Mesendoderm (in vitro differentiated cells): Measurements from ENCODE around the gene RNF112.

ENCODE experiments used
- DNase-seq: peaks from one replicate; pipeline ENCODE4 v3.0.0; 2013
- H2AK5ac ChIP-seq: 2 replicates; pipeline ENCODE4 v1.6.1; 2013; ENCODE audit warnings: low read length, inconsistent platforms
- H2BK120ac ChIP-seq: 2 replicates; pipeline ENCODE4 v1.6.1; 2013; ENCODE audit warnings: low read depth, mild to moderate bottlenecking, low read length, moderate library complexity, mixed read lengths
- H2BK15ac ChIP-seq: replicated peaks from 2 replicates; pipeline ENCODE4 v1.6.1; 2013; ENCODE audit warnings: low read depth, mild to moderate bottlenecking, moderate library complexity
- H2BK5ac ChIP-seq: 2 replicates; pipeline ENCODE4 v1.6.1; 2013; ENCODE audit warnings: low read length, inconsistent platforms
- H3K18ac ChIP-seq: 2 replicates; pipeline ENCODE4 v1.6.1; 2013; ENCODE audit warnings: mild to moderate bottlenecking, low read length, mixed read lengths
- H3K23ac ChIP-seq: one replicate; pipeline ENCODE4 v1.6.1; 2013; ENCODE audit warnings: low read length
- H3K27ac ChIP-seq: 2 replicates; pipeline ENCODE4 v1.5.1; 2013; ENCODE audit warnings: low read depth, mild to moderate bottlenecking, inconsistent platforms, low read length, moderate library complexity
- H3K27me3 ChIP-seq: 2 replicates; pipeline ENCODE4 v1.6.1; 2013; ENCODE audit warnings: low read length, control low read depth, mild to moderate bottlenecking, inconsistent platforms; ENCODE audit not compliant: insufficient read depth, poor library complexity
- H3K36me3 ChIP-seq: 2 replicates; pipeline ENCODE4 v1.6.1; 2013; ENCODE audit warnings: low read length, inconsistent platforms; ENCODE audit not compliant: control insufficient read depth, insufficient read depth
- H3K4ac ChIP-seq: one replicate; pipeline ENCODE4 v1.6.1; 2013; ENCODE audit warnings: low read depth, mild to moderate bottlenecking, low read length, moderate library complexity
- H3K4me1 ChIP-seq: 2 replicates; pipeline ENCODE4 v1.6.1; 2013; ENCODE audit warnings: low read depth, low read length, inconsistent platforms; ENCODE audit not compliant: control insufficient read depth
- H3K4me2 ChIP-seq: 2 replicates; pipeline ENCODE4 v1.6.1; 2013; ENCODE audit warnings: low read length
- H3K4me3 ChIP-seq: 2 replicates; pipeline ENCODE4 v1.5.1; 2013; ENCODE audit warnings: mild to moderate bottlenecking, low read length
- H3K56ac ChIP-seq: one replicate; pipeline ENCODE4 v1.6.1; 2013; ENCODE audit warnings: low read length
- H3K79me1 ChIP-seq: 2 replicates; pipeline ENCODE4 v1.6.1; 2013; ENCODE audit warnings: low read length, inconsistent platforms
- H3K79me2 ChIP-seq: 2 replicates; pipeline ENCODE4 v1.6.1; 2013; ENCODE audit warnings: mild to moderate bottlenecking, low read length; ENCODE audit not compliant: control insufficient read depth, insufficient read depth
- H3K9ac ChIP-seq: 2 replicates; pipeline ENCODE4 v1.6.1; 2013; ENCODE audit warnings: low read length, inconsistent platforms
- H4K5ac ChIP-seq: one replicate; pipeline ENCODE4 v1.6.1; 2013; ENCODE audit warnings: low read length
- H4K8ac ChIP-seq: one replicate; pipeline ENCODE4 v1.6.1; 2013; ENCODE audit warnings: low read depth, mild to moderate bottlenecking, control low read depth, low read length, moderate library complexity
- whole genome bisulfite sequencing: extraction: QIAGEN DNeasy Blood & Tissue Kit; methylation state at CpG from one replicate; pipeline ENCODE4 v1.1.7; 2013; ENCODE audit warnings: low lambda C conversion rate, missing lambda C conversion rate; ENCODE audit not compliant: insufficient coverage; ENCODE audit errors: extremely low coverage; 5-methylcytosine and 5-hydroxymethylcytosine counted together

Gene RNF112

GRCh38 chr17:19390951-19391350 is 20.1 kb upstream of the RNF112 start:
- Histone ChIP-seq H3K18ac (no peak overlapping the region), H3K27me3 (no peaks in the 10 kb centered on the region), H3K36me3 (no peaks in the 10 kb centered on the region), H4K5ac (no peak overlapping the region), H2BK5ac (peak overlapping the region; percentile 32), H3K79me2 (peaks cover 6% of the 10 kb centered on the region), H2BK15ac (no peak overlapping the region), H3K4me2 (no peak overlapping the region), H2AK5ac (peak overlapping the region; percentile 71), H3K4ac (no peak overlapping the region), H3K4me1 (peaks cover 18% of the 10 kb centered on the region), H3K27ac (no peak overlapping the region), H2BK120ac (no peak overlapping the region), H4K8ac (no peak overlapping the region), H3K9ac (no peak overlapping the region), H3K56ac (peak overlapping the region; percentile 17), H3K23ac (peak overlapping the region; percentile 34), H3K4me3 (no peak overlapping the region), H3K79me1 (peaks cover 5% of the 10 kb centered on the region)
- no peak for DNase-seq
- no CpG with 5 or more reads among the region's 2 CpGs for WGBS

- H2BK120ac ChIP-seq: no peak overlapping the region
- peaks cover 2% of the 10 kb centered on the region for H3K79me2 ChIP-seq
- no peak overlapping the region for H3K4me3 ChIP-seq
- no peak overlapping the region for H2BK5ac ChIP-seq
- H3K4me2 ChIP-seq: no peak overlapping the region
- no peaks in the 10 kb centered on the region for H3K27me3 ChIP-seq
- peaks cover 14% of the 10 kb centered on the region for H3K4me1 ChIP-seq
- peaks cover 1% of the 10 kb centered on the region for H3K79me1 ChIP-seq
- no peak overlapping the region for H3K23ac ChIP-seq
- no peak overlapping the region for H3K18ac ChIP-seq
- no peak overlapping the region for H3K27ac ChIP-seq
- no peaks in the 10 kb centered on the region for H3K36me3 ChIP-seq
- no peak overlapping the region for H4K8ac ChIP-seq
- no CpG with 5 or more reads among the region's 7 CpGs for WGBS
- peak overlapping the region; percentile 42 for H3K56ac ChIP-seq
- DNase-seq: no peak
- H3K4ac ChIP-seq: no peak overlapping the region
- H2AK5ac ChIP-seq: peak overlapping the region; percentile 51
- H4K5ac ChIP-seq: no peak overlapping the region
- no peak overlapping the region for H2BK15ac ChIP-seq
- no peak overlapping the region for H3K9ac ChIP-seq
Measured at GRCh38 chr17:19391432-19391831, 19.6 kb upstream of the RNF112 start.

GRCh38 chr17:19392303-19392702 is 18.7 kb upstream of the RNF112 start:
- Histone ChIP-seq H3K79me1 (no peaks in the 10 kb centered on the region), H3K56ac (peak overlapping the region; percentile 10), H3K4me1 (peaks cover 14% of the 10 kb centered on the region), H2BK120ac (no peak overlapping the region), H3K4me3 (no peak overlapping the region), H3K27me3 (no peaks in the 10 kb centered on the region), H4K5ac (no peak overlapping the region), H2AK5ac (no peak overlapping the region), H2BK15ac (no peak overlapping the region), H3K9ac (no peak overlapping the region), H3K18ac (no peak overlapping the region), H2BK5ac (no peak overlapping the region), H3K4ac (no peak overlapping the region), H4K8ac (no peak overlapping the region), H3K36me3 (no peaks in the 10 kb centered on the region), H3K4me2 (no peak overlapping the region), H3K23ac (no peak overlapping the region), H3K79me2 (no peaks in the 10 kb centered on the region), H3K27ac (no peak overlapping the region)
- no peak for DNase-seq
- no CpG with 5 or more reads among the region's 7 CpGs for WGBS

- peak overlapping the region; percentile 49 for H3K4ac ChIP-seq
- H3K79me1 ChIP-seq: no peaks in the 10 kb centered on the region
- no peak overlapping the region for H3K4me3 ChIP-seq
- H4K8ac ChIP-seq: no peak overlapping the region
- H3K27ac ChIP-seq: no peak overlapping the region
- no peak overlapping the region for H4K5ac ChIP-seq
- H3K36me3 ChIP-seq: no peaks in the 10 kb centered on the region
- peak; percentile 78 for DNase-seq
- no peak overlapping the region for H2BK120ac ChIP-seq
- no peak overlapping the region for H2BK5ac ChIP-seq
- no peaks in the 10 kb centered on the region for H3K27me3 ChIP-seq
- no CpG with 5 or more reads among the region's 6 CpGs for WGBS
- no peak overlapping the region for H2BK15ac ChIP-seq
- H2AK5ac ChIP-seq: no peak overlapping the region
- no peak overlapping the region for H3K23ac ChIP-seq
- peak overlapping the region; percentile 75 for H3K56ac ChIP-seq
- no peaks in the 10 kb centered on the region for H3K79me2 ChIP-seq
- peaks cover 10% of the 10 kb centered on the region for H3K4me1 ChIP-seq
- H3K4me2 ChIP-seq: no peak overlapping the region
- no peak overlapping the region for H3K9ac ChIP-seq
- H3K18ac ChIP-seq: peak overlapping the region; percentile 7
Measured at GRCh38 chr17:19397556-19398041, 13.4 kb upstream of the RNF112 start.

- Histone ChIP-seq H4K5ac (no peak overlapping the region), H3K4me1 (peaks cover 10% of the 10 kb centered on the region), H4K8ac (no peak overlapping the region), H3K4me2 (no peak overlapping the region), H3K27ac (no peak overlapping the region), H2AK5ac (peak overlapping the region; percentile 85), H3K23ac (no peak overlapping the region), H3K27me3 (no peaks in the 10 kb centered on the region), H3K56ac (peak overlapping the region; percentile 79), H3K36me3 (no peaks in the 10 kb centered on the region), H2BK15ac (no peak overlapping the region), H3K79me1 (no peaks in the 10 kb centered on the region), H3K18ac (no peak overlapping the region), H3K79me2 (no peaks in the 10 kb centered on the region), H3K4me3 (no peak overlapping the region), H3K9ac (peak overlapping the region; percentile 17), H2BK120ac (no peak overlapping the region), H2BK5ac (peak overlapping the region; percentile 83), H3K4ac (no peak overlapping the region)
- DNase-seq: no peak
- no CpG with 5 or more reads among the region's 2 CpGs for WGBS
Measured at GRCh38 chr17:19398301-19399181, 12.5 kb upstream of the RNF112 start.
